NB4 (cell line): ENCODE measurements around the gene ATF7IP2.

ENCODE experiments used
- CTCF ChIP-seq: IDR thresholded peaks from one replicate; pipeline ENCODE4 v1.5.1; 2012; ENCODE audit warnings: low read depth, low read length
- MAX ChIP-seq: IDR thresholded peaks from 2 replicates; pipeline ENCODE4 v1.6.1; 2011; ENCODE audit warnings: low read depth, low read length
- MYC ChIP-seq: IDR thresholded peaks from 2 replicates; pipeline ENCODE4 v1.6.1; 2011; ENCODE audit warnings: low read depth, low read length
- POLR2A ChIP-seq: IDR thresholded peaks from 2 replicates; pipeline ENCODE4 v1.6.1; 2011; ENCODE audit warnings: mild to moderate bottlenecking; ENCODE audit not compliant: insufficient read length; ENCODE audit errors: extremely low read depth

GRCh38 chr16:10345629-10346028 lies 40.2 kb upstream of the ATF7IP2 start:
- TF ChIP-seq CTCF (no peak), POLR2A (no peak), MAX (no peak), MYC (no peak)
